Measurements from ENCODE around the gene NACA.

The NACA gene

GRCh38 chr12:56751712-56752598 is 26.9 kb upstream of the NACA start, which contains the start of gene PRIM1 (continued):
- TF ChIP-seq ZNF280C (tag by site-specific recombination; IDR thresholded peaks at IDR 0.05) = no peak
- no peak for TF ChIP-seq ZNF174 (tag by site-specific recombination; IDR thresholded peaks at IDR 0.05)
- TF ChIP-seq MEIS1 (CRISPR knock-in tag; IDR thresholded peaks at IDR 0.05; ENCODE audit: borderline replicate concordance) = no peak
- no peak for TF ChIP-seq ZNF433 (tag by site-specific recombination; IDR thresholded peaks at IDR 0.05; ENCODE audit: low read depth)
- TF ChIP-seq ZFHX2 (tag by site-specific recombination; conservative IDR thresholded peaks at IDR 0.05) = peak; percentile 91
- no peak for TF ChIP-seq ZNF704 (tag by site-specific recombination; IDR thresholded peaks at IDR 0.05)
- TF ChIP-seq KLF10 (tag by site-specific recombination; IDR thresholded peaks at IDR 0.05) = no peak; the same call in 1 of the 2 replicates
- TF ChIP-seq RBAK (tag by site-specific recombination; IDR thresholded peaks at IDR 0.05) = 0 out of 2 replicates have a peak, but pooled peaks have one; percentile 7
- TF ChIP-seq ZNF248 (tag by site-specific recombination; IDR thresholded peaks at IDR 0.05) = no peak
- 0 out of 2 replicates have a peak, but pooled peaks have one; percentile 66 for TF ChIP-seq ZFP37 (tag by site-specific recombination; IDR thresholded peaks at IDR 0.05)
- no peak for TF ChIP-seq ZNF37A (tag by site-specific recombination; IDR thresholded peaks at IDR 0.05)
- TF ChIP-seq HOXA7 (CRISPR knock-in tag; IDR thresholded peaks at IDR 0.05; ENCODE audit: borderline replicate concordance) = no peak
- peak; percentile 43; the same call in 1 of the 2 replicates for TF ChIP-seq IKZF3 (tag by site-specific recombination; IDR thresholded peaks at IDR 0.05)
- no peak for TF ChIP-seq ZNF121 (tag by site-specific recombination; IDR thresholded peaks at IDR 0.05)
- TF ChIP-seq ZNF112 (tag by site-specific recombination; IDR thresholded peaks at IDR 0.05) = no peak
- no peak for TF ChIP-seq ZNF157 (tag by site-specific recombination; IDR thresholded peaks at IDR 0.05)
- TF ChIP-seq CTCF (tag by site-specific recombination; IDR thresholded peaks at IDR 0.05) = 0 out of 2 replicates have a peak, but pooled peaks have one; percentile 12
- TF ChIP-seq GFI1B (tag by site-specific recombination; IDR thresholded peaks at IDR 0.05) = no peak
- TF ChIP-seq TCF7L2 (IDR thresholded peaks at IDR 0.05; ENCODE audit: borderline replicate concordance, low read depth, low read length) = no peak
- no peak for TF ChIP-seq ZNF221 (tag by site-specific recombination; IDR thresholded peaks at IDR 0.05; ENCODE audit: borderline replicate concordance)
- TF ChIP-seq ELK4 (IDR thresholded peaks at IDR 0.05; ENCODE audit: borderline replicate concordance, low read depth, low read length) = no peak
- no peak for TF ChIP-seq ZNF214 (tag by site-specific recombination; IDR thresholded peaks at IDR 0.05; ENCODE audit: borderline replicate concordance)
- no peak for TF ChIP-seq ZNF645 (tag by site-specific recombination; IDR thresholded peaks at IDR 0.05)
- no peak for TF ChIP-seq ZNF529 (tag by site-specific recombination; IDR thresholded peaks at IDR 0.05; ENCODE audit: insufficient replicate concordance)
- peak; percentile 16; the same call in 1 of the 2 replicates for TF ChIP-seq ZFP69B (tag by site-specific recombination; IDR thresholded peaks at IDR 0.05)
- no peak for TF ChIP-seq ZNF473 (tag by site-specific recombination; IDR thresholded peaks at IDR 0.05)
- TF ChIP-seq ZNF561 (tag by site-specific recombination; IDR thresholded peaks at IDR 0.05; ENCODE audit: borderline replicate concordance) = peak; percentile 27; the same call in 1 of the 2 replicates
- TF ChIP-seq ZNF692 (tag by site-specific recombination; IDR thresholded peaks at IDR 0.05) = peak; percentile 52; the same call in 1 of the 2 replicates
- no peak for TF ChIP-seq ZNF16 (tag by site-specific recombination; IDR thresholded peaks at IDR 0.05; ENCODE audit: low read depth)

All from HEK293 (cell line).